GM18861 (cell line): ENCODE results near the gene SYNE2.
A peak's percentile ranks its signal among the peaks of the same experiment; 100 is the strongest.

ENCODE experiments used
- ATAC-seq: cut with Tn5 transposase; IDR thresholded peaks from one replicate; pipeline ENCODE4 v1.9.1; 2021; ENCODE audit not compliant: unreplicated experiment

The SYNE2 gene

DNA sequence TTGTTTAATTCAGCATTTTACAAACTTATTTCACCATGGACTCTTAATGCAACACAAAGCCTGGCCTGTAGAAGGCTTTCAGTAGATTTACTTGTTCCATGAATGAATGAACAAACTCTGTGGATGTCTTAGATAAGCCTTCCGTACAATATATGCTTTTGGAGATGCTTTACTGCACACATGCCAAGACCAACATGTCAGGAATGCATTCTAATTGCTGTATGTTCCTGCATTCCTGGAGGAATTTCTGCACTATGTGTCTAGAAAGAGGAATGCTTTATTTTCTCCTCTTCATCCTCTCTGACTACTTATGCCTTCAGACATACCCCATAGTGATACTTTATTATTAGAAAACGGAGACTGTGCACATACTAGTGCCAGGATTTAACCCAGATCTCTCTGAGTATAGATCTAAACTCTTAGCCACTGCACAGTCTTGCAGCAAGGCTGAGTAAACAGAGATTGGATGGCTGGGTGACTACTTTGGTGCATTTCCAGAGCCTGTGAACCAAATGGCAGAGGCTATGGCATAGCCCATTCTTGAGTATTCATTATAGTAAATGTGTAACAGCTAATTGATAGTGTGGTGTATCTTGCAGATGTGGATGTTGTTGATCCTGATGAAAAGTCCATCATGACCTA, 108.2 kb downstream of the SYNE2 start:
- no peak for ATAC-seq

- ATAC-seq = no peak
These were observed 110.1 kb downstream of the SYNE2 start for GRCh38 chr14:63962906-63963305.

- no peak for ATAC-seq
These were observed 110.6 kb downstream of the SYNE2 start for GRCh38 chr14:63963439-63963838.

DNA sequence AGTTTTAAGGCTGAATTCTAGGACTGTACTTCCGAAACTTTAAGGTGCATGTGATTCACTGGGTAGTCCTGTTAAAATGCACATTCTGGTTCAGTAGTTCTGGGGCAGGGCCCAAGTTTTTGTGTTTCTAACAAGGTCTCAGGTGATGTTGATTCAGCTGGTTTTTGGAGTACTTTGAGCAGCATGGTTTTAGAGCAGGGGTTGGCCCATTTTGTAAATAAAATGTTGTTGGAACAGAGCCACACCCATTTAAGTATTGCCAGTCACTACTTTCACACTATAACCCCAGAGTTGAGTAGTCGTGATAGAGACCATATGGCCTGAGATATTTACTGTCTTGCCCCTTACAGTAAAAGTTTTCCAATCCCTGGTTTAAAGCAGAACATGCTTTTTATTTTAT, 111.3 kb downstream of the SYNE2 start:
- no peak for ATAC-seq

DNA sequence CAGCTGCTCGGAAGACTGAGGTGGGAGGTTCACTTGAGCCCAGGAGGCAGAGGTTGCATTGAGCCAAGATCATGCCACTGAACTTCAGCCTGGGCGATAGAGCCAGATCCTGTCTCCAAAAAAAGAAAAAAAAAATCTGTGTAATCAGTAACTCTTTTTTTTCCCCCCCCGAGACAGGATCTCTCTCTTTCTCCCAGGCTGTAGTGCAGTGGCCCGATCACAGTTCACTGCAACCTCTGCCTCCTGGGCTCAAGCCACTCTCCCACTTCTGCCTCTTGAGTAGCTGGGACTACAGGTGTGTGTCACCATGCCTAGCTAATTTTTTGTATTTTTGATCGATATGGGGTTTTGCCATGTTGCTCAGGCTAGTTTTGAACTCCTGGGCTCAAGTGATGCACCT, 113.6 kb downstream of the SYNE2 start:
- no peak for ATAC-seq

DNA sequence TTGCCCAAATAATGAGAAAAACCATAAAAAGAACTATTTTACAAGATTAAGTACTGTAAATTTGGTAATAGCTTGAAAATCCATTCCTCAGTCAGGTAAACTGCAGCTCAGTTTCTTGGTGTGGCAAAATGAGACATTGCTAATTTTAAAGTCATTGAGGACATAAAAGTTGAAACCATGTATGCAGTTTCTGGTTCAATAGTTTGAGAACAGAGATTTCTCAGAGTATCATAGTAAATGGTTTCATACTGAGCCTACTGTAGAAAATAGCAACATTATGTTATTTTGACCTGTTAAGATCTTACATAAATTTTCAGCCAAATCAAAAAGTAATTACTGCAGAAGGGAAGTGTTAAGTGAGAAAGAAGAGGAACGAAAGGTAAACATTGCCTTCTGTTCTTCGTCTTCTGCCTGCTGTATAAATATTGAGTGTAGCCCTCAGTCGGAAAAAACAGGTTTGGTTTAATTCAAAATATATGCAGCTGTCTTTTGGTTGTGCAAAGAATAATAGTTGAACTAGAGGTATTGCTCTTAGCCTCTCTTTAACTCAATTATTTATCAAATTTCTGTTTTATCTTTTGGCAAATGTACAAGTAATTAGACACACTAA, 119.6 kb downstream of the SYNE2 start:
- ATAC-seq = no peak

DNA sequence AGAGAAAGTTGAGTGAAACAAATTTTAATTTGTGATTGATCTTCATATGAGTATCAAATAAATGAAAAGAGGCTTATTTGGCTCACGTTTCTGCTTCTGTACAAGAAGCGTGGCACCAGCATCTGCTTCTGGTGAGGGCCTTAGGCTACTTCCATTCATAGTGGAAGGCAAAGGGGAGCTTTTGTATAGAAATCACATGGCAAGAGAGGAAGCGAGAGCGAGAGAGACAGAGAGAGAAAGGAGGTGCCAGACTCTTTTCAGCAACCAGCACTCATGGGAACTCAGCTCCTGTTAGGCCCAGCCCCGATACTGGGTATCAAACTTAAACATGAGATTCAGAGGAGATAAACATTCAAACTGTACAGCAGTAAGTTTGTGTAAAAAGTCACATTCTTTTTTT, 121.4 kb downstream of the SYNE2 start:
- no peak for ATAC-seq

DNA sequence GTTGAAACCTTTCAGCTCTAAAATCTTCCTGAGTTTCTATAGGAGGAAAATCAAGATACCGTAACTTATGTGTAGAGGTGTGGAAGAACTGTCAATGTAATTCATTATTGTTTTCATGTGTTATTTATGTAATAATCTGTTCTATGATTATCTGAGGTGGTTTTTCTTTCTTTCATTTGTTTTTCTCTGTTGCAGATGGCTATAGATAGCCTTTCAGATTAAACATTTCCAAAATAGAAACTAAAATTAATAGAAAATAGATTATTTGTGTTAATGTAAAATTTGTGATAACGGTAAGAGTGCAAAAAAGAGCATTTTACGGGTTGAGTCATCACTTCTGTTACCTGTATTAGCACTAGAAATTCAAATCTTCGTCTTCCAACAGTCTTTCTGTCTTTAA, 128.8 kb downstream of the SYNE2 start:
- no peak for ATAC-seq

DNA sequence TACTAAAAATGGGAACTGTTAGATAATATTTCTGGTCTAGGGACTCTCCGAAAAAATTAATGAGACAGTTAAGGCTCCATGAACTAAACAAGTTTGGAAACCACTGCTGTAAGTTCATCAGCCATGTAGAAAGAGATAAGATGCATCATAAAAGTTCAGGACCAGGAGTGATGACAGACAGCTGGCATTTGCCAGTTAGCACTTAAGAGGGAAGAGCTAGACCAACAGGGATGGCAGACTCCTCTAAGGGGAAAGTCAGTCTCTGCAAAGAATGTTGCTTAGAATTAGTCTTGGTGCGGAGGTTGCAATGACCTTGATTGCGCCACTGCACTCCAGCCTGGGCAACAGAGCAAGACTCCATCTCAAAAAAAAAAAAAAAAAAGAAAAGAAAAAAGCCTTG, 129.4 kb downstream of the SYNE2 start:
- no peak for ATAC-seq

DNA sequence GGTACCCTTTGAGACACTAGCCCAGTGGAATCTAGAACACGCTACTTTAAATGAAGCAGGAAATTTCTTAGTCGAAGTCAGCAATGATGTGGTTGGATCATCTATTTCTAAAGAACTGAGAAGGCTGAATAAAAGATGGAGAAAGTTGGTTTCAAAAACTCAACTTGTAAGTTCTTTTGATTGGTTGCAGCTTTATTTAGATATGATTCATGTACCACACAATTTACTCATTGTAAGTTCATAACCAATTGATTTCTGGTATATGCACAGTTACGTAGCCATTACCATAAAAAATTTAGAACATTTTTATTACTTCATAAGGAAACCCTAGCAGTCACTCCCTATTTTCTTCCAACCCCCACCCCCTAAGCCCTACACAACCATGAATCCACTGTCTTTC, 129.8 kb downstream of the SYNE2 start:
- ATAC-seq = no peak

DNA sequence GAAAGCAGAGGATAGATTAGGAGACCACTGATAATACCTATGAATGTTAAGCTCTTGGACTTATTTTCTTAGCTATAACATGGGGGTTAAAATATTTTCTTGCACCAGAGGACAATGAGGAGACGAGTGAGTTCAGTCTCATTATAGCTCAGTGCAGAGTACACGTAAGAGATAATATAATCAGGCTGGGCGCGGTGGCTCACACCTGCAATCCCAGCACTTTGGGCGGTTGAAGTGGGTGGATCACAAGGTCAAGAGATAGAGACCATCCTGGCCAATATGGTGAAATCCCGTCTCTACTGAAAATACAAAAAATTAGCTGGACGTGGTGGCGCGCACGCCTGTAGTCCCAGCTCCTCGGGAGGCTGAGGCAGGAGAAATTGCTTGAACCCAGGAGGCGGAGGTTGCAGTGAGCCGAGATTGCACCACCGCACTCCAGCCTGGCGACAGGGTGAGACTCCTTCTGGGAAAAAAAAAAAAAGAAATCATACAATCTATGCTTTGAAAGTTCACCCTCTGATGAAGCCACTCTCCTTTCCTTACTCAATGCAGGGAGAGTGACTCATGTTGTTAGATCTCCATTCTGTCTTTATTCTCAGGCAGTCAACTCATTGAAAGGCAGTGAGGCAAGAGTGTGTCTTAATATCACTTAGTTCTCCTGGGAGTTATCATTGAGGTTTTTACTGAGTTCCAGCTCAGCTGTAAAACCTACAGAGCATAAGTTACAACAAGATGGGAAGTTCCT, 134.2 kb downstream of the SYNE2 start:
- no peak for ATAC-seq

DNA sequence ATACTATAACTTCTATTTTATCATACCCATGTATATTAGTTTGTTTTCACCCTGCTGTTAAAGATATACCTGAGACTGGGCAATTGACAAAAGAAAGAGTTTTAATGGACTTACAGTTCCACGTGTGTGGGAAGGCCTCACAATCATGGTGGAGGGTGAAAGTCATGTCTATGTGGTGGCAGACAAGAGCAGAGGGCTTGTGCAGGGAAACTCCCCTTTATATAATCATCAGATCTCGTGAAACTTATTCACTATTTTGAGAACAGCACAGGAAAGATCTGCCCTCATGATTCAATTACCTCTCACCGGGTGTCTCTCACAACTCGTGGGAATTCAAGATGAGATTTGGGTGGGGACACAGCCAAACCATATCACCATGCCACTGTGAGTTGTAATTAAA, 135.8 kb downstream of the SYNE2 start:
- ATAC-seq = no peak

DNA sequence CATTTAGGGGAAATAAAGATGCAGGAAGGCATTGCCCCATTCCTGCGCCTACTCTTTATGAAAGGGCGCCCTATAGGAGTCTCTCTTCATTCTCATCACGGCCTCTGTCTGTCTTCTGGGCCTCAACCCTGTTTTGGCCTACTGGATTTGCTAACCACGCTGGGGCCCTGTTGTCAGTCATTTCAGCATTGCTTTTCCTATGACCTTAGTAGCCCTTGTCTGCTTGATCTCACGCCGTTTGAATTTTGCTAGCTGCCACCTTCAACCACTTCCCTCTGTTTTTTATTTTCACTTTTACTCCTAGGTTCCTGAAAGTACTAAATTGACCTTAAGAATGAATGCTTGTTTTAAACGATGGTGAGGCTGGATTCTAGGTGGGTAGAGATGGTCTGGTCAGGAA, 139.0 kb downstream of the SYNE2 start:
- ATAC-seq = no peak

- no peak for ATAC-seq
These were observed 140.1 kb downstream of the SYNE2 start for GRCh38 chr14:63992858-63993257.

- no peak for ATAC-seq
These were observed 141.2 kb downstream of the SYNE2 start for GRCh38 chr14:63993992-63994391.

- no peak for ATAC-seq
These were observed 142.5 kb downstream of the SYNE2 start for GRCh38 chr14:63995285-63995684.

GRCh38 chr14:63996016-63996415, 143.2 kb downstream of the SYNE2 start:
- ATAC-seq = no peak

GRCh38 chr14:63996625-63997220, 143.9 kb downstream of the SYNE2 start:
- no peak for ATAC-seq

GRCh38 chr14:64000749-64001148, 147.9 kb downstream of the SYNE2 start:
- ATAC-seq = peak; percentile 73

DNA sequence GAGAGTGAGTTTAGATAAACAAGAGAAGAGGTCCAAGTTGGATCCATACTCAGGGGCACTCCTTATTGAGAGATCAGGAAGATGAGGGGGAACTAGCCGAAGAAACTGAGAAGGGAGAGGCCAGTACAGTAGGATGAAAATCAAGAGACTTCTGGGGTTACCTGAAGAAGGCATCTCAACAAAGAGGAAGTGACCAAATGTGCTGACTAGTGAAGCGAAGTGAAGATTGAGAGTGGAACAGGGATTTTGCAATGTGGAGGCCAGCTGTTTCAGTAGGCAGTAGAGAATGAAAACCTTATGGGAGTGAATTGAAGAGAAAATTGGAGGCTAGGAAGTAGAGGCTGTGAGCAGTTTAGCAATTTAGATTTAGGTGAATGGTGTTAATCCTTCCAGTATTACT, 153.0 kb downstream of the SYNE2 start:
- no peak for ATAC-seq

DNA sequence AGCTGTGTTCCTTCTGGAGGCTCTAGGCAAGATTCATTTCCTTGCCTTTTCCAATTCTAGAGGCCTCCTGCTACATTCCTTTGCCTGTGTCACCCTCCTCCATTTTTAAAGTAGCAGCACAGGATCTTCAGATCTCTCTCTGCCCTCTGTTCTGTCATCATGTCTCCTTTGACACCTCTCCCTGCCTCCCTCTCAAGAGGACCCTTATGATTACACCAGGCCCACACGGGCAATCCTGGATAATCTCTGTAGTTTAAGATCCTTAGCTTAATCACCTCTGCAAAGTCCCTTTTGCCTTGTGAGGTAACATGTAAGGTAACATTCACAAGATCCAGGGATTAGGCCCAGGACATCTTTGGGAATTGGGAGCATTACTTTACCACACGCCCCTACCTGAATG, 155.2 kb downstream of the SYNE2 start:
- ATAC-seq = no peak

- no peak for ATAC-seq
These were observed 159.2 kb downstream of the SYNE2 start for GRCh38 chr14:64012003-64012402.
